SH-SY5Y (cell line): Measurements from ENCODE around the gene CCS.

ENCODE experiments used
- GATA2 ChIP-seq: IDR thresholded peaks from 2 replicates; pipeline ENCODE4 v1.6.1; 2011; ENCODE audit warnings: mild to moderate bottlenecking, low read depth, low read length
- GATA3 ChIP-seq: IDR thresholded peaks from 2 replicates; pipeline ENCODE4 v1.6.1; 2011; ENCODE audit warnings: low read depth, mild to moderate bottlenecking, low read length, moderate library complexity

GRCh38 chr11:66586136-66586535 is 6.8 kb upstream of the CCS start:
- TF ChIP-seq GATA3 (no peak), GATA2 (no peak)
